HUES6 (cell line): Measurements from ENCODE around the gene HOXC9.

ENCODE experiments used
- H3K27ac ChIP-seq: 2 replicates; pipeline ENCODE4 v1.7.0; 2013; ENCODE audit warnings: low read depth, mild to moderate bottlenecking, low read length, inconsistent platforms
- H3K27me3 ChIP-seq: 2 replicates; pipeline ENCODE4 v1.6.1; 2013; ENCODE audit warnings: low read length; ENCODE audit not compliant: control insufficient read depth, insufficient read depth
- H3K36me3 ChIP-seq: 2 replicates; pipeline ENCODE4 v1.6.1; 2013; ENCODE audit warnings: low read length; ENCODE audit not compliant: control insufficient read depth, insufficient read depth
- H3K4me1 ChIP-seq: 2 replicates; pipeline ENCODE4 v1.6.1; 2013; ENCODE audit warnings: low read length; ENCODE audit not compliant: control insufficient read depth, insufficient read depth
- H3K4me3 ChIP-seq: 2 replicates; pipeline ENCODE4 v1.5.1; 2013; ENCODE audit warnings: low read depth, low read length
- H3K9ac ChIP-seq: one replicate; pipeline ENCODE4 v1.6.1; 2013; ENCODE audit warnings: mild to moderate bottlenecking, low read length
- H3K9me3 ChIP-seq: 2 replicates; pipeline ENCODE4 v1.6.1; 2013; ENCODE audit warnings: low read depth, low read length; ENCODE audit not compliant: control insufficient read depth, insufficient read depth

Gene HOXC9

GRCh38 chr12:54014377-54015017 is 14.5 kb downstream of the HOXC9 start:
- Histone ChIP-seq H3K4me3 (no peak overlapping the region), H3K36me3 (no peaks in the 10 kb centered on the region), H3K9ac (peak overlapping the region; percentile 58), H3K27me3 (peaks cover 100% of the 10 kb centered on the region), H3K9me3 (no peaks in the 10 kb centered on the region), H3K4me1 (peaks cover 15% of the 10 kb centered on the region), H3K27ac (no peak overlapping the region)

DNA sequence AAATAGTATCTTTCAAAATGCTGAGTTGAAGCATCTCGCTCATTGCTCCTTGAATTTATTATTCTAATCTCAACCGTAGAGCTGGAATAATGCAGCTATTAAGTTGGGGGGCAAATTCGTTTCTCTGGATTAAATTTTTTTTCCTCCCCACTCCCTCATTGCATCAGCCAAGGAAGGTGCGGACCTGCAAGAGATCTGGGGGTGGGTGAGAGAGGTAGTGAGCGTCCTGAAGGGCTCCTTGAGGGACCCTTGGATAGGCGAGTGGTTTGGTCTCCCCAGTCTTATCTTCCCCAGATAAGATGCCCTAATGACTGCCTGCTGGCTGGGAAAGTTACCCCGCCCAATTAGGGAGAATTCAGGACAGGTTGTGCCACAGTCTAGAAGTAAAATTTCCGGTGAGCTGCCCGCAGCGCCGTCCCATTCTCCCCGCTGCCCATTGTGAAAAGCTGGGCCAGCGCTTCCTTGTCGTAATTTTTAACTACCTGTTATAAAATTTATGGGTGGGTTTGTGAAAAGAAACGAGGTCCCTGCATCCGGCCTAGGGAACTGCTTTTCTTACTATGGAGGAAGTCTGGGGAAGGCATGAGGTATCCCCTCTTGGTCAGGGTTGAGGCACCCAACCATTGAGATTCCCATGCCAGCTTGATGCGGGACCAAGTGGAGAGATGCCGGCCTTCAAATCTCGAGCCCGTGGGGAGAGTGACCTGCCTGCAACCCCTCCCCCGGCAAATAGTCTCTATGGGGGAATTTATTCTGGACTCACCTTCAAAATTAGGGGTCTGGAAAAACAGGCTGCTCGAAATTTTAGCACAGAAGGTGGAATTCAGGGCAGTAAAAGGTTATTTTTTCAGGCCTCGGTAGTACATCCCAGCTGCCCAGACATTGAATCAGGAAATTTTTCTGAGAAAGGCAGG is 15.3 kb downstream of the HOXC9 start:
- H3K27me3 ChIP-seq, result peaks cover 100% of the 10 kb centered on the region
- no peaks in the 10 kb centered on the region for H3K9me3 ChIP-seq
- H3K27ac ChIP-seq, result no peak overlapping the region
- H3K9ac ChIP-seq, result peak overlapping the region; percentile 67
- H3K4me1 ChIP-seq, result peaks cover 19% of the 10 kb centered on the region
- H3K36me3 ChIP-seq, result no peaks in the 10 kb centered on the region
- H3K4me3 ChIP-seq, result no peak overlapping the region; the same call in 1 of the 2 replicates

DNA sequence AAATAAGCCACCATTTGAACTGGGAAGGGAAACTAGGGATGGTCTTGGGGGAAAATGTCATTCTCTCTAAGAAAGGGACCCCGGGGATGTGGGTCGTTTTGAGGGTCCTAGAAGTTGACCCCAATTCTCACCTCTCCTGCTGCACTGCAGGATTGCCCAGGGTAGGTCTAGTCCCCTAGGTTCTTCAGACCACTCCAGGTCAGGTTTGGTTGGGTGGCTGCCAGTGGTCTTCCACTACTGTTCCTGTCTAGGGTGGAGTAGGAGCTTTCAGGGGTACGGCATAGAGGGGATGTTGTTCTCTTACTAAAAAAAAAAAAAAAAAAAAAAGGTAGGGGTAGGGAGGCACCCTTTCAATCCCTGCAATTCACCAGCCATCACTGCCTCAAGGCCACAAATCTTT is 16.1 kb downstream of the HOXC9 start:
- no peak overlapping the region for H3K27ac ChIP-seq
- no peaks in the 10 kb centered on the region for H3K9me3 ChIP-seq
- peak overlapping the region; percentile 67 for H3K9ac ChIP-seq
- peaks cover 19% of the 10 kb centered on the region for H3K4me1 ChIP-seq
- peaks cover 100% of the 10 kb centered on the region for H3K27me3 ChIP-seq
- no peaks in the 10 kb centered on the region for H3K36me3 ChIP-seq
- peak overlapping the region; percentile 26; the same call in 1 of the 2 replicates for H3K4me3 ChIP-seq

- Histone ChIP-seq H3K9ac (peak overlapping the region; percentile 67), H3K9me3 (no peaks in the 10 kb centered on the region), H3K27me3 (peaks cover 100% of the 10 kb centered on the region), H3K4me3 (peak overlapping the region; percentile 61; the same call in 1 of the 2 replicates), H3K36me3 (no peaks in the 10 kb centered on the region), H3K27ac (no peak overlapping the region), H3K4me1 (peaks cover 23% of the 10 kb centered on the region)
Measured at GRCh38 chr12:54016478-54016964, 16.6 kb downstream of the HOXC9 start.

DNA sequence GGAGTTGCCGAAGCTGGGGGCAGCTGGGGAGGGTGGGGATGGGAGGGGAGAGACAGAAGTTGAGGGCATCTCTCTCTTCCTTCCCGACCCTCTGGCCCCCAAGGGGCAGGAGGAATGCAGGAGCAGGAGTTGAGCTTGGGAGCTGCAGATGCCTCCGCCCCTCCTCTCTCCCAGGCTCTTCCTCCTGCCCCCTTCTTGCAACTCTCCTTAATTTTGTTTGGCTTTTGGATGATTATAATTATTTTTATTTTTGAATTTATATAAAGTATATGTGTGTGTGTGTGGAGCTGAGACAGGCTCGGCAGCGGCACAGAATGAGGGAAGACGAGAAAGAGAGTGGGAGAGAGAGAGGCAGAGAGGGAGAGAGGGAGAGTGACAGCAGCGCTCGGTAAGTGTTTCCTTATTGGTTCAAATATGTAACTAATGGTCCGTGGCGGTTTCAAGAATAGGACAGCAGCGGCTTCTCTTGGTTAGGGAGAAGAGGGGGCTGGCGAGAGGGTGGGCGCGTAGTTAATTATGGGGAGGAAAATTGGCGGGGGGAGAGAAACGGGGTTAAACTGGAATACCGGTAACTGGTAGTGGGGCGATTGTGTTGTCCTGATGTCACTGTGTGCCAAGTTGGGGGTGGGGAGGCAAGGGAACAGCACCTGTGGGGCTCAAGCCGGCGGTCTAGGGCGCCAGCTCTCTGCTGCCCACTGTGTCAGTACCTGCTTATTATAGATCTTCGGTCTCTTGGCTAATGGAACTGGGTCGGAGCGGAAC is 17.2 kb downstream of the HOXC9 start:
- Histone ChIP-seq H3K4me1 (peaks cover 24% of the 10 kb centered on the region), H3K4me3 (peak overlapping the region; percentile 61), H3K36me3 (no peaks in the 10 kb centered on the region), H3K27ac (no peak overlapping the region), H3K9ac (peak overlapping the region; percentile 81), H3K27me3 (peaks cover 100% of the 10 kb centered on the region), H3K9me3 (no peaks in the 10 kb centered on the region)

DNA sequence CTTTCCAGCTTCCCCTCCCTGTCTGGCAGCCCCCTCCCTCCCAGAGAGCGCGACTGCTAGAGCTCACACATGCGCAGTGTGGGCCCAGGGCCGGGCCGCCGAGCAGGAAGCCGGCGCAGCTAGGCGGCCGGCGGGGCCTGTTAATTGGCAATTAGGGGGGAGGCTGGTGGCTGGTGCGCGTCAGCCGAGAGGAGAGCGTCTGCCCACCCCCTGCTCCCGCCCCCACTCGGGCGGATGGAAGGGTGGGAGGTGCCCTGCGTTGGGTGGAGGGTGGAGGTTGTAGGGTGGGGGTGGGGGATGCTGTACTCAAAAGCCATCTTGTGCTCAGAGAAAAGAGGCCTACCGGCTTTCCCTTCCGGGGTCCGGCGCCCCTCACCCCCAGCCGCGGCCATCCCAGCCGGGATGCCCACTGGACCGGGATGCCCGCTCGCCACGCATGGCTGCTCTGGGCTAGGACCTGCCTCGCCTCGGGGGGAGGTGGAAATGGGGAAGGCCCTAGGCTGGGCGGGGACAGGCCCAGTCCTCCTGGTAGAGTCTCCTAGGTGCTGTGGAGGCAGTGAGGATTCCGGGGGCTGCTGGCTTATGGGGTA is 18.0 kb downstream of the HOXC9 start:
- Histone ChIP-seq H3K4me3 (peak overlapping the region; percentile 61), H3K9me3 (no peaks in the 10 kb centered on the region), H3K4me1 (peaks cover 24% of the 10 kb centered on the region), H3K36me3 (no peaks in the 10 kb centered on the region), H3K9ac (peak overlapping the region; percentile 90), H3K27me3 (peaks cover 100% of the 10 kb centered on the region), H3K27ac (peak overlapping the region; percentile 4; the same call in 1 of the 2 replicates)

DNA sequence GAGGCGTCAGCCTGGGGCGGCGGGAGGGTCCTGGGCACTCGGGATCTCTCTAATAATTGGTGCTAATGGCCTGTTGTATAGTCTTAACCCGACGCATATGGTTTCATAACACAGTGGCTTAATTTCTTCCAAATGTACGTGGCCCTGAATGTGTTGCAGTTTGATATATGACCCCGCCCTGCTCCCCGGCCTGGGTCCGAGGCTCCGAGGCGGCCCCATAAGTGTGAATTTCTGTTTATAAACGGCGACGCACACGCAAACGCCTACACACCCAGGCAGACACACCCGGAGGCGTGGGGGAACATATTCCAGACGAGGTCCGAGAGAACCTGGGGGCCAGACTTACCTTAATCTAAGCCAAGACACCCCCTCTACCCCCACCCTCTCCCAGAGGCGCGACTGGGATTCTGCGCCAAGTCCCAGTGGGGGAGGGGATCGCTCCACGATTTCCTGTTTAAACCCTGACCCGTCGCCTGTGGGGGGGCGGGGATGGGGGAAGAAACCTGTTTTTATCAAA is 18.6 kb downstream of the HOXC9 start:
- peak overlapping the region; percentile 61 for H3K4me3 ChIP-seq
- peaks cover 24% of the 10 kb centered on the region for H3K4me1 ChIP-seq
- peaks cover 100% of the 10 kb centered on the region for H3K27me3 ChIP-seq
- H3K9me3 ChIP-seq, result no peaks in the 10 kb centered on the region
- no peaks in the 10 kb centered on the region for H3K36me3 ChIP-seq
- H3K27ac ChIP-seq, result peak overlapping the region; percentile 4; the same call in 1 of the 2 replicates
- peak overlapping the region; percentile 90 for H3K9ac ChIP-seq

GRCh38 chr12:54019091-54019811 is 19.3 kb downstream of the HOXC9 start:
- Histone ChIP-seq H3K27me3 (peaks cover 100% of the 10 kb centered on the region), H3K4me3 (peak overlapping the region; percentile 61), H3K36me3 (no peaks in the 10 kb centered on the region), H3K4me1 (peaks cover 24% of the 10 kb centered on the region), H3K9me3 (no peaks in the 10 kb centered on the region), H3K27ac (no peak overlapping the region), H3K9ac (peak overlapping the region; percentile 88)

DNA sequence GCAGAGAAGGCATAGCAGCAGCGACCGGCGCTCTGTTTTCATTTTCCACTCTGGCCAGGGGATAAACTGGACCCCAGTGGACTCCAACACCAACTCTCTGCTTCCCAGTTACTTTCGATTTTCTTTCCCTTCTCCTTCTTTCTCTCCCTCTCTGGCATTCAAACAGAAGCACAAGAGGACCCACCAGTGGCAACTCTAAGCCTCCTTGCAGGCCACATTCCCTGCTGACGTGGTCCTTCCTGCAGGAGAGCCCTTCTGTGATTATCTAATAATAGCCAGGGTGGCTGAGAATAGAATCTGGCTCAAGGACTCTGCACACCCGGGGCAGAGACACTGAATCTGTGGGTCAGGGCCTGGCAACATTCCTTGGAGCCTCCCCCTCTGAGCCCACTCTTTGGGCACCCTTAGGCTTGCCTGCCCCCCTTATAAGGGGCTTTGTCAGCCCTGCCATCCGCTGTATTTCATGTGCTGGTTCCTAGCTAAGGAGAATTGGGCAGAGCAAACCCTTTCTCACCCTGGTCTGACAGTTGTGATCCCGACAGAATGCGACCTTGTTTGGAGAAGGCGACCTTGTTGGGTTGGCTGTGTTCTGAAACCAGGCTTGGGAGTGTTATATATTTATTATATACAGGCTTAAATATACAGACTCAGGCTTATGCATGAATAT is 20.1 kb downstream of the HOXC9 start:
- Histone ChIP-seq H3K36me3 (no peaks in the 10 kb centered on the region), H3K27ac (no peak overlapping the region; the same call in 1 of the 2 replicates), H3K9me3 (no peaks in the 10 kb centered on the region), H3K9ac (peak overlapping the region; percentile 88), H3K27me3 (peaks cover 100% of the 10 kb centered on the region), H3K4me1 (peaks cover 24% of the 10 kb centered on the region), H3K4me3 (peak overlapping the region; percentile 45; the same call in 1 of the 2 replicates)
